Measurements from ENCODE around the gene SPTB.

DNA sequence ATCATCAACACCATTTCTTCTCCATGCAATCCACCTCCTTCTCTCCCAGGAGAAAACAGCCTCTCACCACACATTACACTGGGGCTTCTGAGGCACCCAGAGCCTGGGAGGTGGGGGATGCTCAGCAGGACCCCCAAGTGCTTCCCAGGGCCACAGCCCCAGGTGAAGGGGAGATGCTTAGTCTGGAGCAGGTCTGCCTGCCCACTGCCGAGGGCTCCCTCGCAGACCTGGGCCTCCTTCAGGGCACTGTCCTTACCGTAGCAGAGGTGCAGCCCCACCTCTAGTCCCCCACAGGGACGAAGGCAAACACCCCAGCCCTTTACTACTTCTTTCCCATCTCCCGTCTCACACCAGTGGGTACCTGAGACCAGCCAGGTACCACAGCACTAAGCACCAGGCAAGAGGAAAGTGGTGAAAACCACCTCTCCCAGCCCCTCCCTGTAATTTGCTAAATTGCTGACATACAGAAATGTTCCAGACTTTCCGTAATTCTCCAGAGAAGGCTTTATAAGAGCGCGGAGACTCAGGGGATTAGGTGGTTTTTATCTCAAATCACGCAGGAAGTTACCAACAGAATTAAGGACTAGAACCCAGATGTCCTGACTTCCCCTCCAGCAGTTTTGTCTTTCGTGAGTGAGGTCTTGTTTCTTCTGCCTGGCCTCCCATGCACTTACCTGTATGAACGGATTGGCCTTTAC, 116.5 kb downstream of the SPTB start:
- TF ChIP-seq FOXM1 (IDR thresholded peaks at IDR 0.05; ENCODE audit: borderline replicate concordance) (no peak), ELF4 (IDR thresholded peaks at IDR 0.05) (no peak), SUZ12 (IDR thresholded peaks at IDR 0.05) (no peak), ARNT (IDR thresholded peaks at IDR 0.05) (no peak), BHLHE40 (IDR thresholded peaks at IDR 0.05; ENCODE audit: borderline replicate concordance) (no peak), LEF1 (IDR thresholded peaks at IDR 0.05; ENCODE audit: borderline replicate concordance) (no peak), SP1 (IDR thresholded peaks at IDR 0.05) (no peak), HDGF (IDR thresholded peaks at IDR 0.05; ENCODE audit: borderline replicate concordance) (no peak), ZNF384 (IDR thresholded peaks at IDR 0.05) (no peak), FOXA1 (IDR thresholded peaks at IDR 0.05) (no peak), NFRKB (IDR thresholded peaks at IDR 0.05) (no peak), TARDBP (IDR thresholded peaks at IDR 0.05) (no peak)
- TF ChIP-seq, protein P1, sequence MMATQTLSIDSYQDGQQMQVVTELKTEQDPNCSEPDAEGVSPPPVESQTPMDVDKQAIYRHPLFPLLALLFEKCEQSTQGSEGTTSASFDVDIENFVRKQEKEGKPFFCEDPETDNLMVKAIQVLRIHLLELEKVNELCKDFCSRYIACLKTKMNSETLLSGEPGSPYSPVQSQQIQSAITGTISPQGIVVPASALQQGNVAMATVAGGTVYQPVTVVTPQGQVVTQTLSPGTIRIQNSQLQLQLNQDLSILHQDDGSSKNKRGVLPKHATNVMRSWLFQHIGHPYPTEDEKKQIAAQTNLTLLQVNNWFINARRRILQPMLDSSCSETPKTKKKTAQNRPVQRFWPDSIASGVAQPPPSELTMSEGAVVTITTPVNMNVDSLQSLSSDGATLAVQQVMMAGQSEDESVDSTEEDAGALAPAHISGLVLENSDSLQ (IDR thresholded peaks at IDR 0.05): no peak
